BE2C (cell line): ENCODE data around the gene XPO1.
"Not testable (repeated sequence)": the region's sequence is repeated elsewhere in the genome, so short reads cannot be mapped to it uniquely, and the experiment has no call there.

Experiments
- DNase-seq: peaks from one replicate; pipeline ENCODE4 v3.0.0-alpha.2; 2020
- H3K27me3 ChIP-seq: fragments of 250-450 bp; sonication (Bioruptor Pico); 2 replicates; pipeline ENCODE4 v1.5.1; 2020; ENCODE audit warnings: mild to moderate bottlenecking
- H3K36me3 ChIP-seq: fragments of 250-450 bp; sonication (Bioruptor Pico); 2 replicates; pipeline ENCODE4 v1.5.1; 2020; ENCODE audit warnings: mild to moderate bottlenecking
- H3K4me1 ChIP-seq: fragments of 250-450 bp; sonication (Bioruptor Pico); 2 replicates; pipeline ENCODE4 v1.5.1; 2020
- H3K4me3 ChIP-seq: 2 replicates; pipeline ENCODE4 v1.5.1; 2011; ENCODE audit warnings: low read depth, low read length
- H3K9me3 ChIP-seq: fragments of 250-450 bp; sonication (Bioruptor Pico); 2 replicates; pipeline ENCODE4 v1.5.1; 2020
- CTCF ChIP-seq: IDR thresholded peaks from 2 replicates; pipeline ENCODE4 v1.5.1; 2012; ENCODE audit warnings: mild to moderate bottlenecking, low read depth, low read length

Gene XPO1

GRCh38 chr2:61465045-61465444, 73.1 kb downstream of the XPO1 start:
- TF ChIP-seq CTCF: no peak
- Histone ChIP-seq H3K36me3 (no peaks in the 10 kb centered on the region), H3K27me3 (no peaks in the 10 kb centered on the region), H3K9me3 (no peaks in the 10 kb centered on the region), H3K4me3 (no peak overlapping the region), H3K4me1 (no peaks in the 10 kb centered on the region)
- DNase-seq: no peak

GRCh38 chr2:61463769-61464475, 74.2 kb downstream of the XPO1 start:
- Histone ChIP-seq H3K27me3 (no peaks in the 10 kb centered on the region), H3K4me1 (no peaks in the 10 kb centered on the region), H3K36me3 (no peaks in the 10 kb centered on the region), H3K4me3 (no peak overlapping the region), H3K9me3 (no peaks in the 10 kb centered on the region)
- no peak for DNase-seq
- TF ChIP-seq CTCF: no peak

- Histone ChIP-seq H3K4me1 (no peaks in the 10 kb centered on the region), H3K36me3 (no peaks in the 10 kb centered on the region), H3K4me3 (no peak overlapping the region), H3K27me3 (no peaks in the 10 kb centered on the region), H3K9me3 (no peaks in the 10 kb centered on the region)
- no peak for DNase-seq
- TF ChIP-seq CTCF: no peak
These were observed 76.8 kb downstream of the XPO1 start for GRCh38 chr2:61461404-61461803.

- TF ChIP-seq CTCF: no peak
- H3K36me3 ChIP-seq: no peaks in the 10 kb centered on the region
- H3K4me3 ChIP-seq: no peak overlapping the region
- DNase-seq: no peak
- no peaks in the 10 kb centered on the region for H3K27me3 ChIP-seq
- H3K4me1 ChIP-seq: no peaks in the 10 kb centered on the region
- no peaks in the 10 kb centered on the region for H3K9me3 ChIP-seq
These were observed 78.0 kb downstream of the XPO1 start for GRCh38 chr2:61460163-61460562.

GRCh38 chr2:61456746-61457420, 81.3 kb downstream of the XPO1 start:
- Histone ChIP-seq H3K36me3 (no peaks in the 10 kb centered on the region), H3K27me3 (no peaks in the 10 kb centered on the region), H3K4me3 (no peak overlapping the region), H3K4me1 (no peaks in the 10 kb centered on the region), H3K9me3 (no peaks in the 10 kb centered on the region)
- no peak for DNase-seq
- TF ChIP-seq CTCF: no peak

GRCh38 chr2:61456070-61456745, 81.9 kb downstream of the XPO1 start:
- H3K9me3 ChIP-seq: no peaks in the 10 kb centered on the region
- no peak for TF ChIP-seq CTCF
- no peaks in the 10 kb centered on the region for H3K36me3 ChIP-seq
- H3K4me1 ChIP-seq: no peaks in the 10 kb centered on the region
- no peak overlapping the region for H3K4me3 ChIP-seq
- no peak for DNase-seq
- no peaks in the 10 kb centered on the region for H3K27me3 ChIP-seq

GRCh38 chr2:61454972-61455371, 83.2 kb downstream of the XPO1 start:
- H3K4me3 ChIP-seq, DNase-seq, H3K9me3 ChIP-seq, H3K27me3 ChIP-seq, H3K36me3 ChIP-seq, H3K4me1 ChIP-seq: not testable (repeated sequence)
